Endothelial cell of umbilical vein (primary cell): Measurements from ENCODE around the gene F2RL3. TPM values are rescaled to one million over a fixed set of nuclear protein-coding genes. Genes with fewer than 3 reads are reported as not detected.

Experiments
- BruUV-seq: library from RNA; stranded (reverse); fragments of 400-500 nt; replicated peaks from 2 replicates; lab custom pipeline; 2021; lab: Mats Ljungman, UMichigan
- CTCF ChIA-PET: fragments of 300-600, 350-600 bp; sonication (Branson Sonifier 250); formaldehyde crosslinking; loops from one replicate; lab custom pipeline; 2021; ENCODE audit warnings: antibody characterized with exemption, inconsistent platforms; lab: Charles Lee
- POLR2A ChIA-PET: fragments of 300-600, 350-600 bp; sonication (Branson Sonifier 250); formaldehyde crosslinking; loops from one replicate; lab custom pipeline; 2021; ENCODE audit warnings: antibody characterized with exemption, inconsistent platforms; lab: Charles Lee
- DNase-seq: peaks from one replicate; pipeline ENCODE4 v3.0.0-alpha.2; 2011; ENCODE audit warnings: low read depth, low spot score
- FAIRE-seq: peaks from 2 replicates; lab custom pipeline; 2011; peaks lifted over from hg19 to GRCh38; lab: Jason Lieb, UNC
- H2AFZ ChIP-seq: 2 replicates; pipeline ENCODE4 v1.6.0; 2012; ENCODE audit warnings: low read depth, low read length, control low read depth, inconsistent platforms
- H3K27ac ChIP-seq: 2 replicates; pipeline ENCODE4 v1.5.1; 2011; ENCODE audit warnings: low read depth, mild to moderate bottlenecking, control low read depth, low read length, moderate library complexity; ENCODE audit not compliant: insufficient read depth
- H3K27me3 ChIP-seq, 2 experiments: 2 replicates each; pipeline versions ENCODE4 v1.6.0 to v1.6.1; 2011; ENCODE audit warnings: low read length in 2 of 2, mixed read lengths in 1 of 2; ENCODE audit not compliant: control insufficient read depth in 2 of 2, insufficient read depth in 2 of 2
- H3K36me3 ChIP-seq, 2 experiments: 2 replicates in 1 of 2; 3 replicates in 1 of 2; pipeline ENCODE4 v1.5.1; 2011; ENCODE audit warnings: low read length in 2 of 2, mild to moderate bottlenecking in 1 of 2, moderate library complexity in 1 of 2; ENCODE audit not compliant: control insufficient read depth in 2 of 2, insufficient read depth in 2 of 2; ENCODE audit errors: extremely low read depth in 1 of 2
- H3K4me1 ChIP-seq: 3 replicates; pipeline ENCODE4 v1.5.1; 2011; ENCODE audit warnings: mild to moderate bottlenecking, low read length; ENCODE audit not compliant: control insufficient read depth, insufficient read depth; ENCODE audit errors: extremely low read depth
- H3K4me2 ChIP-seq: 2 replicates; pipeline ENCODE4 v1.6.1; 2011; ENCODE audit warnings: low read length, control low read depth, mixed read lengths; ENCODE audit not compliant: insufficient read depth
- H3K4me3 ChIP-seq, 3 experiments: fragments of 200-600 bp in 1 of 3; sonication (generic), shearing (Covaris generic) in 1 of 3; replicated peaks in 1 of 3; 2 replicates each; pipeline ENCODE4 v1.5.1; 2011 to 2016; ENCODE audit warnings: control low read depth in 3 of 3, low read length in 3 of 3, mild to moderate bottlenecking in 2 of 3, inconsistent platforms in 1 of 3, low read depth in 1 of 3, moderate library complexity in 1 of 3; ENCODE audit not compliant: insufficient read depth in 1 of 3
- H3K79me2 ChIP-seq: 2 replicates; pipeline ENCODE4 v1.6.0; 2012; ENCODE audit warnings: low read length, inconsistent platforms; ENCODE audit not compliant: control insufficient read depth, insufficient read depth
- H3K9ac ChIP-seq: replicated peaks from 2 replicates; pipeline ENCODE3; 2011; ENCODE audit warnings: low read length, control low read depth; ENCODE audit not compliant: insufficient read depth; ENCODE audit errors: extremely low read depth
- H3K9me1 ChIP-seq: replicated peaks from 3 replicates; pipeline ENCODE4 v1.6.0; 2011; ENCODE audit warnings: mild to moderate bottlenecking, low read length; ENCODE audit not compliant: control insufficient read depth, insufficient read depth; ENCODE audit errors: extremely low read depth
- H3K9me3 ChIP-seq: replicated peaks from 2 replicates; pipeline ENCODE4 v1.5.1; 2012; ENCODE audit warnings: low read length, inconsistent platforms; ENCODE audit not compliant: control insufficient read depth, insufficient read depth
- H4K20me1 ChIP-seq: replicated peaks from 2 replicates; pipeline ENCODE3; 2011; ENCODE audit warnings: mild to moderate bottlenecking, low read length; ENCODE audit not compliant: control insufficient read depth, insufficient read depth; ENCODE audit errors: extremely low read depth
- CTCF ChIP-seq, 2 donors: IDR thresholded peaks; 1 replicate in 1 of 2; 2 replicates in 1 of 2; pipeline ENCODE4 v1.5.1; 2011; ENCODE audit warnings: low read length in 2 of 2, mild to moderate bottlenecking in 2 of 2, moderate library complexity in 2 of 2, control low read depth in 1 of 2, inconsistent platforms in 1 of 2, low read depth in 1 of 2; ENCODE audit not compliant: insufficient read depth in 1 of 2; ENCODE audit errors: extremely low read depth in 1 of 2
- EZH2 ChIP-seq: IDR thresholded peaks from 2 replicates; pipeline ENCODE4 v1.6.1; 2012; ENCODE audit warnings: borderline replicate concordance, low read depth, mild to moderate bottlenecking, moderate library complexity, low read length, inconsistent platforms; ENCODE audit not compliant: severe bottlenecking
- FOS ChIP-seq: IDR thresholded peaks from 2 replicates; pipeline ENCODE4 v1.6.1; 2011; ENCODE audit warnings: mild to moderate bottlenecking, low read length, moderate library complexity, borderline replicate concordance; ENCODE audit not compliant: insufficient read depth
- GATA2 ChIP-seq: IDR thresholded peaks from 2 replicates; pipeline ENCODE4 v1.7.0; 2011; ENCODE audit warnings: low read depth, mild to moderate bottlenecking, moderate library complexity, mixed read lengths, low read length; ENCODE audit not compliant: insufficient read length, insufficient read depth
- JUN ChIP-seq: IDR thresholded peaks from 2 replicates; pipeline ENCODE4 v1.6.1; 2011; ENCODE audit warnings: borderline replicate concordance, low read depth; ENCODE audit not compliant: insufficient read length, insufficient read depth
- MAX ChIP-seq: IDR thresholded peaks from 2 replicates; pipeline ENCODE4 v1.6.1; 2011; ENCODE audit not compliant: insufficient read depth, insufficient read length
- MYC ChIP-seq: IDR thresholded peaks from one replicate; pipeline ENCODE4 v1.6.1; 2011; ENCODE audit warnings: mild to moderate bottlenecking, low read depth, low read length
- POLR2A ChIP-seq: IDR thresholded peaks from 2 replicates; pipeline ENCODE4 v1.6.1; 2012; ENCODE audit warnings: low read depth, mild to moderate bottlenecking, control low read depth, low read length
- POLR2AphosphoS5 ChIP-seq: IDR thresholded peaks from 2 replicates; pipeline ENCODE4 v1.6.1; 2012; ENCODE audit warnings: low read depth, mild to moderate bottlenecking, control low read depth, low read length, moderate library complexity; ENCODE audit not compliant: insufficient read depth
- dilution Hi-C: fragments of 300-500 bp; cut with MboI; formaldehyde crosslinking; loops from one replicate; pipeline ENCODE4 v1.15.0; 2019; ENCODE audit warnings: low sequenced_read_pairs; ENCODE audit not compliant: extremely low pct_ligation_motif_present
- intact Hi-C: fragments of 100-400 bp; cut with micrococcal nuclease; formaldehyde crosslinking; loops from one replicate; pipeline ENCODE4 v1.10.0; 2022
- polyA plus RNA-seq, 4 experiments: library from polyadenylated mRNA; depleted of rRNA in 3 of 4; stranded (reverse) in 3 of 4; unstranded in 1 of 4; fragments of >200 nt; gene quantifications; 2 replicates each; pipeline versions ENCODE4 v1.2.1 to v1.2.3, GENCODE V29; 2011 to 2012; ENCODE audit warnings: missing spikeins in 1 of 4
- total RNA-seq: library from RNA; stranded (reverse); gene quantifications from 2 replicates; pipeline ENCODE4 v1.2.3, GENCODE V29; 2021

Gene F2RL3
- total and polyA plus RNA-seq, 2 donors (not counting 3 experiments of a cell fraction or from before 2014, with no cell fraction given), result 1.2 to 1.7 TPM

GRCh38 chr19:16860118-16860517 is 28.7 kb upstream of the F2RL3 start:
- Histone ChIP-seq H3K9ac (no peak overlapping the region), H3K79me2 (no peaks in the 10 kb centered on the region), H4K20me1 (no peaks in the 10 kb centered on the region), H3K4me2 (no peak overlapping the region), H3K36me3 (peaks cover 16 to 31% of the 10 kb centered on the region in 2 experiments), H3K9me1 (no peaks in the 10 kb centered on the region), H3K9me3 (no peaks in the 10 kb centered on the region), H3K27ac (no peak overlapping the region), H3K4me3 (no peak overlapping the region), H3K4me1 (no peaks in the 10 kb centered on the region), H3K27me3 (no peaks in the 10 kb centered on the region), H2AFZ (no peak overlapping the region)
- TF ChIP-seq CTCF (IDR thresholded peaks at IDR 0.05; ENCODE audit: extremely low read depth in 1 of 2, insufficient read depth in 1 of 2, low read depth in 1 of 2, low read length in 2 of 2), result no peak
- TF ChIP-seq FOS, result no peak
- TF ChIP-seq EZH2, result no peak
- TF ChIP-seq GATA2, result no peak
- TF ChIP-seq MYC, result no peak
- TF ChIP-seq POLR2AphosphoS5, result no peak
- TF ChIP-seq JUN, result no peak
- no peak for TF ChIP-seq MAX
- no peak for TF ChIP-seq POLR2A
- FAIRE-seq, result no peak
- dilution Hi-C loops (no loop called here), intact Hi-C loops (no loop called here)
- ChIA-PET POLR2A (no interaction called here), CTCF (no interaction called here)
- DNase-seq, result no peak
- no TSS peak for BruUV-seq
